Raji (cell line): ENCODE results near the gene FAM222A.

ENCODE experiments used
- POLR2A ChIP-seq: IDR thresholded peaks from 2 replicates; pipeline ENCODE4 v1.6.1; 2011; ENCODE audit warnings: low read depth, low read length, control low read depth; ENCODE audit not compliant: insufficient read depth

The FAM222A gene

GRCh38 chr12:109762673-109763191 lies 49.1 kb downstream of the FAM222A start:
- TF ChIP-seq POLR2A = no peak

- TF ChIP-seq POLR2A = no peak
Observed at GRCh38 chr12:109763201-109763841, 49.7 kb downstream of the FAM222A start.

GRCh38 chr12:109764123-109764522 lies 50.5 kb downstream of the FAM222A start:
- TF ChIP-seq POLR2A = no peak

DNA sequence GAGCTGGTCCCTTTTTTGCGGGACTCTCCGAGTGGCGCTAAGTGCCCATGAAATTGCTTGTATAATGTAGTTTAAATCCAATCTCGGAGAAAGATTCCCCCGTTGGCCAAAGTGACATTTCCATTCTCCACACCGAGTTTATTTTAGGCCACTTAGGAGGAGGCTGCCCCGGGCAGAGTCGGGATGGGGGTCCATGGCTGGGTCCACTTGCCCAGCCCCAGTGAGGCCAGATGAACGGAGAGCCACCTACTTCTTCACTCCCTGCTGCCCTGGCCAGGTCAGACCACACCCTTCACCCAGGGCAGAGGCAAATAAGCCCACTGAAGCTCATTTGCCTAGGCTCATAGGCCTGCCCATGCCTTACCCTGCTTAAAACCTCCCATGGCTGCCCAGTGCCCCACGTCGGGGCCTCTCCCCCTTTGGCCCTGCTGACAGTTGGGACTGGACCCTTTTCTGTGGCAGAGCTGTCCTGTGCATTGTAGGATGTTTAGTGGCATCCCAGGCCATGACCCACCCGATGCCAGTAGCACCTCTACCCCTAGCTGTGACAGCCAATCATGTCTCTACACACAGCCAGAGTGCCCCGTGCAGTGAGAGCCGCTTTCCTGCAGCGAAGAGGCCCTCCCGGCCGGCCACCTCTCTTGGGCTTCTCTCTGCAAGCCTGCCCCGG lies 51.3 kb downstream of the FAM222A start:
- no peak for TF ChIP-seq POLR2A

DNA sequence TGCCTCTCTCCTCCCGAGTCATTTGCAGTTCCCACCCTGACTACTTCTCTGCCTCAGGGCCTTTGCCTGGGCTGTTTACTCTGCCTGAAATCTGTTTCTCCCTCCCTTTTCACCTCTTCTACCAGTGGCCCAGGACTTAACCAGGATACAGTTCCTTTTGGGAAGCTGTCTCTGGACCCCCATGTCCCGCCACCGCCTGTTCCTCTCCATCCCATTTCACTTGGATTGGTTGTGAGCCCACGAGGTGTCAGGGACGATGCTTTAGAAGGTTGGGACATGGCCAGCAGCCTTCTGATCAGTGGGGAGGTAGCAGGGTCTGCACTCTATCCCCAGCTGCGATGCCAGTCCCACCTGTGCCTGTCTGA lies 51.8 kb downstream of the FAM222A start:
- no peak for TF ChIP-seq POLR2A

- TF ChIP-seq POLR2A = no peak
Observed at GRCh38 chr12:109766251-109766778, 52.7 kb downstream of the FAM222A start.

DNA sequence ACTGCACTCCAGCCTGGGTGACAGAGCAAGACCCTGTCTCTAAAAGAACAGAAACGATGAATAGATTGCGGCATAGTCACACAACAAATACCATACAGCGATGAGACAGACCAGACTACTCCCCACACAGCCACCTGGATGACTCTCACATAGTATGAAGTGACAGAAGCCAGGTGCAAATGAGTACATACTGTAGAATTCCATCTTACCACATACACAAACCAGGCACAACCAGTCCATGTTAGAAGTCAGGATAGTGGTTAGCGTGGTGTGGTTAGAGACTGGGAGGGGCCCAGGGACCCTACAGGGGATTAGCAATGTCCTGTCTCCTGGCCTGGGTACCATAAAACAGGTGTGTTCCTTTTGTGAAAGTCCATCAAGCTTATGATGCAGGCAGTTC lies 53.8 kb downstream of the FAM222A start:
- no peak for TF ChIP-seq POLR2A

DNA sequence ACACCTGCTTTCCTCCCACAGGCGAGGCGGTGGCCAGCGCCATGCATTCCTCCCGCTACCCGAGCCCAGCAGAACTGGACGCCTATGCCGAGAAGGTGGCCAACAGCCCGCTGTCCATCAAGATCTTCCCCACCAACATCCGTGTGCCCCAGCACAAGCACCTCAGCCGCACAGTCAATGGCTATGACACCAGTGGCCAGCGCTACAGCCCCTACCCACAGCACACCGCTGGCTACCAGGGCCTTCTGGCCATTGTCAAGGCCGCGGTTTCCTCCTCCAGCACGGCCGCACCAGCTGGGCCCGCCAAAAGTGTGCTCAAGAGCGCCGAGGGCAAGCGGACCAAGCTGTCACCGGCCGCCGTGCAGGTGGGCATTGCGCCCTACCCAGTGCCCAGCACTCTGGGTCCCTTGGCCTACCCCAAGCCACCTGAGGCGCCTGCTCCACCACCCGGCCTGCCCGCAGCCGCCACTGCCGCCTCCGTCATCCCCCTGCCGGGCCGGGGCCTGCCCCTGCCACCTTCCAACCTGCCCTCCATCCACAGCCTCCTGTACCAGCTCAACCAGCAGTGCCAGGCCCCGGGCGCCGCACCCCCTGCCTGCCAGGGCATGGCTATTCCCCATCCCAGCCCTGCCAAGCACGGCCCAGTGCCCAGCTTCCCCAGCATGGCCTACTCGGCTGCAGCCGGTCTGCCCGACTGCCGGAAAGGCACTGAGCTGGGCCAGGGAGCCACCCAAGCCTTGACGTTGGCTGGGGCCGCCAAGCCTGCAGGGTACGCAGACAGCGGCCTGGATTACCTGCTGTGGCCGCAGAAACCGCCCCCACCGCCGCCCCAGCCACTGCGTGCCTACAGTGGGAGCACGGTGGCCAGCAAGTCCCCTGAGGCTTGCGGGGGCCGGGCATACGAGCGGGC lies 54.6 kb downstream of the FAM222A start:
- no peak for TF ChIP-seq POLR2A

- no peak for TF ChIP-seq POLR2A
Observed at GRCh38 chr12:109768901-109769670, 55.5 kb downstream of the FAM222A start.

DNA sequence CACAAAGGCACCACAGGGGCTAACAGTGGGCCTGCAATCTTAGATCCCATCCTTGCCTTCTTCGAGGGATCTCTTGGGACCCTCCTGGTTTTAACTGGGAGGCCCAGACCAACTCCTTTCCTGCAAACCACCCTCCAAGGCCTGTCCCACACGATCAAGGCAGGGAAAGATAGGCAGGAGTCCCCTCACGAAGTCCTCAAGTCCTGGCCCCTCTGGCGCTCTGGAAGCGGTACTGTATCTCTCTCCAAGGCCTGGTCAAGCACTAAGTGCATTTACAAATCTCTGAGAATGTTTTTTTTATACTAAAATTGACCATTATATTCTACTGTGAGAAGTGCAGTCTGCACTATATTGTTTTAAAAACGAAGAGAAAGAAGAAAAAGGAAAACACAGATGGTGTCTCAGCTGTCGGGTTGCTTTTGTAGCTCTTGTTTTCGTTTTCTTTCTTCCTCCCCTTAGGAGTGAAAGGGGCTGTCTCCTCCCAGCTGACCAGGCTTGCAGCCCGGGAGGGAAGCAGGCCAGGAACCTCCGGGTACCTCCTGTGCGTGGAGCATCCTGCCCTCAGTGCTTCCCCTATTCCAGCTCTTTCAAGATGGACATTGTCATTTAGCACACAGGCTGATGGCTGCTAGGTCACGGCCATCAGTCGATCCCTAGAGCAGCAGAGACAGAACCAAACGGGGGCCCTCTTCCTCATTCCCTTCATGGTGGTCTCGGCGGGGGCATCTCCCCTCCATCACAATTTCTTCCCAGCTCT lies 56.7 kb downstream of the FAM222A start:
- TF ChIP-seq POLR2A = no peak

DNA sequence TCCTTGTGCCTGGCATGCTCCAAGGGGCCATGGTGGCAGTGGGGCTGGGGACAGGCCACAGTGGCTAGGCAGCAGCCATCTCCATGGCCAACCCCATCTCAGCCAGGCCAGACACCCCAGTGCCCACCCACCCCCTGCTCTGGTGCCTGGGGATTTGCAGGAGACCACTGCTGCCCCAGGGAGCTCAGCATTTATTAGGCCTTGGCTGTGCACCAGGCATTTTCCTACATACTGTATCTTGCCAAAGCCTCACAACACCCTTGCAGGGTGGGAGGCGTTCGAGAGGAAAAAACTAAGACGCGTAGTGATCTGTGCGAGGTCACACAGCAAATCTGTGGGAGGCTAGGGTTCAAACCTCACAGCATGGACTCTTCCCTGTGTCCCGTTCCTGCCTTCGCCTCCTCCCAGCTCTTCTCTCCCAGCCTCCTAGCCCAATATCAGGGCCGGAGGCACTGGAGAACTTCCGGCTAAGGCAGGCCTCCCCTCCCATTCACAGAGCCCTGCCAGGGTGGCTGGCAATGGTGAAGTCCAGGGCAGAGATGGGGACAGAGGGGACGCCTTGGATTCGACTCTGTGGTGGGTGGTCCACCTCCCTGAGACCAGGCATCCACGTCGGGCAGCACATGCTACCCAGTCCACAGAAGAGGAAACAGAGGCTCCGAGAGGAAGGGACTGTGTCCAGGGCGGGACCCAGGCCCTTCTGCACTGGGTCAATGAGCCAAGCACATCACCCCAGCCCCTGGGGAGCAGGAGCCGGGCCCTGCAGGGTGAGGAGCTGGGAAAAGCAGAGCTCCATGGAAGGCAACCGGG lies 57.4 kb downstream of the FAM222A start:
- TF ChIP-seq POLR2A = no peak

DNA sequence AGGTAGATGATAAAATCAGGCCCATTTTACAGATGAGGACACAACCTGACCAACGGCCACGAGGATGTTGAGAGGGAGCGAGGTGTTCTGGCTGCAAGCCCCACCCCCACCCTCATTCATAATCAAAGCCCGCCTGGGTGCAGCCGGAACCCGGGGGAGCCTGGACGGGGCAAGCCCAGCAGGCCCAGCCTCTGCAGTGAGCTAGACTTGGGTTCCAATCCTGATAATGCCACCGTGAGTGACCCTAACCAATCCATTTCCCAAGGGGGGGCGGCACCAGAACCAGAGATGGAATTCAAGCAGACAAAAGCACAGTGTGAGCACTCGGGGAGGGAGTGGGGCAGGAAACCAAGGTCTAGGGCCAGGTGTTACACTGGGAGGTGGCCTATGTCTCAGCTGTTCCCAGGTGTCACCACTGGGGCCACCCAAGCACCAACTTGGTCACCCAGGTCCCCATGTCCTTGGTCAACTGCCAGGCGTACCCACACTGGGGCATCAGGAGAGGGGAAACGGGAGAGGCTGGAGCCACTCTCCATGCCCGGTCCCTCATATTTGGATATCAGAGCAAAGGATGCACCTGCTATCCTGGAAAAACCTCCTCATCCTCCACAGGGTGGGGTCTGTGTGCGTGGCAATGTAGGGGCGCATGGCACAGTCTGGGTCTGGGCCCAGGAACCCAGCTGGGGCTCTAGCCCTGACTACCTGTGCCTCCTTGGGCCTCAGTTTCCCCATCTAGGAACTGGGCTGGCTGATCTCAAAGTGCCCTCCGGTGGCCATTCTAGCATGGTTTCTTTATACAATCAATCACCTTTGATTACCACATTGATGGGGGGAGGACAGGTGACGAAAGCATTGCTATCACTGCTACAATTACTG lies 58.4 kb downstream of the FAM222A start:
- no peak for TF ChIP-seq POLR2A
